ENCODE data around the gene TXLNG. TPM values are rescaled to one million over a fixed set of nuclear protein-coding genes. Genes with fewer than 3 reads are reported as not detected.

Gene TXLNG
- total and polyA plus RNA-seq, 2 of the 4 experiments (the other 2 are of a cell fraction): 7.0 to 9.7 TPM

GRCh38 chrX:16839219-16839851 lies 53.1 kb downstream of the TXLNG start:
- no CpG with 5 or more reads among the region's 5 CpGs for WGBS, 2 experiments (ENCODE audit: extremely low coverage in 2 of 2, insufficient read length in 1 of 2)
- no peaks in the 10 kb centered on the region for H4K20me1 ChIP-seq (ENCODE audit: insufficient read depth, low read length)
- H3K79me1 ChIP-seq (ENCODE audit: low read depth in 1 of 2, low read length in 2 of 2): peaks cover 0 to 7% of the 10 kb centered on the region in 2 experiments; a peak in 1 of 4 replicates
- H3K27me3 ChIP-seq (ENCODE audit: control insufficient read depth, insufficient read depth, low read length): no peaks in the 10 kb centered on the region
- CTCF ChIA-PET: no interaction called here
- peak overlapping the region; percentile 64 for H2BK120ac ChIP-seq (ENCODE audit: low read depth, low read length)
- in situ Hi-C loops (cut with MboI; ENCODE audit: low sequenced_read_pairs): loop anchor here (25.0 kb wide), 1 partner anchor 848 kb away; no protein-coding TSS in a partner anchor
- peak overlapping the region; percentile 12 for H3K14ac ChIP-seq (replicated peaks; ENCODE audit: low read depth, low read length)
- DNase-seq (no peak), ATAC-seq (ENCODE audit: low read depth) (0 out of 2 replicates have a peak, but pooled peaks have one; percentile 10)
- no peak overlapping the region for H3K23ac ChIP-seq (ENCODE audit: low read depth, low read length)
- peak overlapping the region; percentile 49 for H3K4ac ChIP-seq (ENCODE audit: low read depth, low read length)
- H2AFZ ChIP-seq (replicated peaks; ENCODE audit: low read length, poor library complexity): no peak overlapping the region
- H2BK15ac ChIP-seq (ENCODE audit: low read depth, low read length): no peak overlapping the region
- peaks cover 5% of the 10 kb centered on the region; the same call in 1 of the 2 replicates for H3K9me1 ChIP-seq (ENCODE audit: insufficient read depth, low read length)
- peak overlapping the region; percentile 17 for H2BK20ac ChIP-seq (ENCODE audit: low read depth, low read length)
- no peak overlapping the region for H3K4me2 ChIP-seq (ENCODE audit: low read depth, low read length)
- H3K9me3 ChIP-seq (ENCODE audit: control insufficient read depth, insufficient read depth, low read length): no peaks in the 10 kb centered on the region
- BruUV-seq (replicated peaks): no TSS peak
- TF ChIP-seq CHD1 (IDR thresholded peaks at IDR 0.05; ENCODE audit: low read depth, low read length) (no peak), MXI1 (IDR thresholded peaks at IDR 0.05; ENCODE audit: borderline replicate concordance, low read depth, low read length) (no peak), RAD21 (IDR thresholded peaks at IDR 0.05; ENCODE audit: low read length) (no peak), MAZ (IDR thresholded peaks at IDR 0.05; ENCODE audit: borderline replicate concordance, low read depth, low read length) (no peak), NFE2L2 (IDR thresholded peaks at IDR 0.05; ENCODE audit: low read depth, low read length) (no peak), CEBPB (IDR thresholded peaks at IDR 0.05; ENCODE audit: low read depth, low read length) (no peak), BHLHE40 (IDR thresholded peaks at IDR 0.05; ENCODE audit: low read depth, low read length) (no peak), RCOR1 (IDR thresholded peaks at IDR 0.05; ENCODE audit: insufficient replicate concordance, low read length) (no peak), POLR2A (IDR thresholded peaks at IDR 0.05; ENCODE audit: low read depth, low read length) (no peak), MAFK (IDR thresholded peaks at IDR 0.05; ENCODE audit: low read depth, low read length) (no peak), ELK1 (IDR thresholded peaks at IDR 0.05; ENCODE audit: borderline replicate concordance, low read depth, low read length) (no peak), FOS (IDR thresholded peaks at IDR 0.05; ENCODE audit: low read depth, low read length) (no peak), RFX5 (IDR thresholded peaks at IDR 0.05; ENCODE audit: low read depth, low read length) (no peak), USF2 (IDR thresholded peaks at IDR 0.05; ENCODE audit: low read depth, low read length) (no peak)
- H4K5ac ChIP-seq (ENCODE audit: low read depth, low read length): no peak overlapping the region
- no peak overlapping the region; the same call in 1 of the 2 replicates for H2AK5ac ChIP-seq (ENCODE audit: low read depth, low read length)
- peak overlapping the region; percentile 20 for H2BK5ac ChIP-seq (ENCODE audit: low read depth, low read length, poor library complexity, severe bottlenecking)
- peak overlapping the region; percentile 38; the same call in 1 of the 2 replicates for H4K91ac ChIP-seq (ENCODE audit: insufficient read depth, low read depth, low read length)
- POLR2A ChIA-PET (ENCODE audit: unreplicated experiment): no interaction called here
- H3K27ac ChIP-seq (ENCODE audit: insufficient read depth, low read length): peak overlapping the region; percentile 31; the same call in 1 of the 2 replicates
- no peak overlapping the region for H2AK9ac ChIP-seq (replicated peaks; ENCODE audit: low read depth, low read length, poor library complexity)
- H4K8ac ChIP-seq (ENCODE audit: low read depth in 2 of 2, low read length in 2 of 2): peak overlapping the region in 1 of 2 experiments; percentile 17; a peak in 2 of 4 replicates
- H3K56ac ChIP-seq (ENCODE audit: extremely low read depth, insufficient read depth, low read length): no peak overlapping the region
- dilution Hi-C loops (cut with HindIII; ENCODE audit: low sequenced_read_pairs, unreplicated experiment): no loop called here
- peaks cover 27% of the 10 kb centered on the region for H3K36me3 ChIP-seq (ENCODE audit: control insufficient read depth, insufficient read depth, low read length)
- no peak overlapping the region for H3K18ac ChIP-seq (ENCODE audit: low read depth, low read length)
- H3K4me1 ChIP-seq (ENCODE audit: control insufficient read depth, insufficient read depth, low read length): peaks cover 11% of the 10 kb centered on the region
- no peak overlapping the region for H3K9ac ChIP-seq (ENCODE audit: low read depth, low read length)
- intact Hi-C loops (cut with micrococcal nuclease): no loop called here
- H3K4me3 ChIP-seq (ENCODE audit: insufficient read depth, low read depth, low read length): no peak overlapping the region

All from IMR-90 (cell line).